Activated T-helper 1 cell treated with anti-CD3 and anti-CD28 coated beads, Interleukin-2, amount 50 U/mL, for 16 hours (primary cell): ENCODE measurements around the gene BMP7.

ENCODE experiments used
- DNase-seq, 2 donors: peaks; one replicate each; pipeline ENCODE4 v3.0.0-alpha.2; 2020; ENCODE audit warnings: low read depth in 1 of 2, low spot score in 1 of 2

BMP7 gene

GRCh38 chr20:57130160-57130772, 136.2 kb downstream of the BMP7 start:
- no peak for DNase-seq

GRCh38 chr20:57129303-57129702, 137.1 kb downstream of the BMP7 start:
- no peak for DNase-seq

GRCh38 chr20:57128044-57128757, 138.2 kb downstream of the BMP7 start:
- no peak for DNase-seq

GRCh38 chr20:57126481-57127092, 139.9 kb downstream of the BMP7 start:
- no peak for DNase-seq

- DNase-seq = no peak
Observed at GRCh38 chr20:57124800-57125517, 141.5 kb downstream of the BMP7 start.

- no peak for DNase-seq
Observed at GRCh38 chr20:57124366-57124765, 142.1 kb downstream of the BMP7 start.

GRCh38 chr20:57123504-57123903, 142.9 kb downstream of the BMP7 start:
- no peak for DNase-seq

- DNase-seq = no peak
Observed at GRCh38 chr20:57122536-57123489, 143.6 kb downstream of the BMP7 start.

- no peak for DNase-seq
Observed at GRCh38 chr20:57118964-57119363, 147.5 kb downstream of the BMP7 start.
